ENCODE measurements around the gene SHCBP1. TPM values are rescaled to one million over a fixed set of nuclear protein-coding genes. Genes with fewer than 3 reads are reported as not detected.

SHCBP1 gene
- total and polyA plus RNA-seq, 2 of the 4 experiments (the other 2 are of a cell fraction) = 18.3 to 18.6 TPM

- Histone ChIP-seq H2AFZ (replicated peaks; ENCODE audit: low read length, poor library complexity) (no peak overlapping the region), H3K9ac (ENCODE audit: low read depth, low read length) (no peak overlapping the region), H3K4me2 (ENCODE audit: low read depth, low read length) (no peak overlapping the region), H3K56ac (ENCODE audit: extremely low read depth, insufficient read depth, low read length) (no peak overlapping the region), H3K4me3 (ENCODE audit: insufficient read depth, low read depth, low read length) (no peak overlapping the region), H2AK9ac (replicated peaks; ENCODE audit: low read depth, low read length, poor library complexity) (no peak overlapping the region), H3K27me3 (ENCODE audit: control insufficient read depth, insufficient read depth, low read length) (no peaks in the 10 kb centered on the region), H2AK5ac (ENCODE audit: low read depth, low read length) (no peak overlapping the region), H2BK120ac (ENCODE audit: low read depth, low read length) (no peak overlapping the region), H2BK5ac (ENCODE audit: low read depth, low read length, poor library complexity, severe bottlenecking) (no peak overlapping the region), H4K8ac (ENCODE audit: low read depth in 2 of 2, low read length in 2 of 2) (no peak overlapping the region), H2BK15ac (ENCODE audit: low read depth, low read length) (no peak overlapping the region), H3K9me1 (ENCODE audit: insufficient read depth, low read length) (no peaks in the 10 kb centered on the region; the same call in 1 of the 2 replicates), H3K4ac (ENCODE audit: low read depth, low read length) (no peak overlapping the region), H3K14ac (replicated peaks; ENCODE audit: low read depth, low read length) (no peak overlapping the region), H3K27ac (ENCODE audit: insufficient read depth, low read length) (no peak overlapping the region), H3K23ac (ENCODE audit: low read depth, low read length) (no peak overlapping the region), H3K9me3 (ENCODE audit: control insufficient read depth, insufficient read depth, low read length) (no peaks in the 10 kb centered on the region), H3K36me3 (ENCODE audit: control insufficient read depth, insufficient read depth, low read length) (no peaks in the 10 kb centered on the region), H2BK20ac (ENCODE audit: low read depth, low read length) (no peak overlapping the region), H3K79me1 (ENCODE audit: low read depth in 1 of 2, low read length in 2 of 2) (peaks cover 33 to 52% of the 10 kb centered on the region in 2 experiments), H4K91ac (ENCODE audit: insufficient read depth, low read depth, low read length) (no peak overlapping the region), H4K20me1 (ENCODE audit: insufficient read depth, low read length) (no peaks in the 10 kb centered on the region), H4K5ac (ENCODE audit: low read depth, low read length) (no peak overlapping the region), H3K18ac (ENCODE audit: low read depth, low read length) (no peak overlapping the region), H3K4me1 (ENCODE audit: control insufficient read depth, insufficient read depth, low read length) (no peaks in the 10 kb centered on the region)
- no TSS peak for BruUV-seq (replicated peaks)
- no peak for DNase-seq
- TF ChIP-seq CEBPB (IDR thresholded peaks at IDR 0.05; ENCODE audit: low read depth, low read length) (no peak), RAD21 (IDR thresholded peaks at IDR 0.05; ENCODE audit: low read length) (no peak), CHD1 (IDR thresholded peaks at IDR 0.05; ENCODE audit: low read depth, low read length) (no peak), BHLHE40 (IDR thresholded peaks at IDR 0.05; ENCODE audit: low read depth, low read length) (no peak), MAFK (IDR thresholded peaks at IDR 0.05; ENCODE audit: low read depth, low read length) (no peak), RFX5 (IDR thresholded peaks at IDR 0.05; ENCODE audit: low read depth, low read length) (no peak), RCOR1 (IDR thresholded peaks at IDR 0.05; ENCODE audit: insufficient replicate concordance, low read length) (no peak), POLR2A (IDR thresholded peaks at IDR 0.05; ENCODE audit: low read depth, low read length) (no peak), MXI1 (IDR thresholded peaks at IDR 0.05; ENCODE audit: borderline replicate concordance, low read depth, low read length) (no peak), SMC3 (IDR thresholded peaks at IDR 0.05; ENCODE audit: low read depth, low read length) (no peak), ELK1 (IDR thresholded peaks at IDR 0.05; ENCODE audit: borderline replicate concordance, low read depth, low read length) (no peak), MAZ (IDR thresholded peaks at IDR 0.05; ENCODE audit: borderline replicate concordance, low read depth, low read length) (no peak), FOS (IDR thresholded peaks at IDR 0.05; ENCODE audit: low read depth, low read length) (no peak), CTCF (conservative IDR thresholded peaks at IDR 0.05; ENCODE audit: low read depth, low read length) (no peak), NFE2L2 (IDR thresholded peaks at IDR 0.05; ENCODE audit: low read depth, low read length) (no peak)
- TF ChIP-seq, protein P1, sequence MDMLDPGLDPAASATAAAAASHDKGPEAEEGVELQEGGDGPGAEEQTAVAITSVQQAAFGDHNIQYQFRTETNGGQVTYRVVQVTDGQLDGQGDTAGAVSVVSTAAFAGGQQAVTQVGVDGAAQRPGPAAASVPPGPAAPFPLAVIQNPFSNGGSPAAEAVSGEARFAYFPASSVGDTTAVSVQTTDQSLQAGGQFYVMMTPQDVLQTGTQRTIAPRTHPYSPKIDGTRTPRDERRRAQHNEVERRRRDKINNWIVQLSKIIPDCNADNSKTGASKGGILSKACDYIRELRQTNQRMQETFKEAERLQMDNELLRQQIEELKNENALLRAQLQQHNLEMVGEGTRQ (IDR thresholded peaks at IDR 0.05; ENCODE audit: low read depth, low read length) = no peak
- POLR2A ChIA-PET (ENCODE audit: unreplicated experiment) = no interaction called here
- CTCF ChIA-PET = no interaction called here
- no CpG with 5 or more reads among the region's 4 CpGs for WGBS, 2 experiments (ENCODE audit: extremely low coverage in 2 of 2, insufficient read length in 1 of 2)
- in situ Hi-C loops (cut with MboI; ENCODE audit: low sequenced_read_pairs) = no loop called here
- ATAC-seq (ENCODE audit: low read depth) = no peak
- dilution Hi-C loops (cut with HindIII; ENCODE audit: low sequenced_read_pairs, unreplicated experiment) = no loop called here
- intact Hi-C loops (cut with micrococcal nuclease) = no loop called here
Observed at GRCh38 chr16:46614006-46614405, 7.2 kb downstream of the SHCBP1 start.

All from IMR-90 (cell line).